GM12873 (cell line): ENCODE measurements around the gene PDE4D.

Experiments used
- TF ChIP-seq, protein P1 (sequence below): IDR thresholded peaks from 2 replicates; pipeline ENCODE4 v1.5.1; 2012; ENCODE audit warnings: low read depth, mild to moderate bottlenecking, moderate library complexity, low read length, control low read depth; ENCODE audit not compliant: insufficient read depth; ENCODE audit errors: missing control alignments

The PDE4D gene

DNA sequence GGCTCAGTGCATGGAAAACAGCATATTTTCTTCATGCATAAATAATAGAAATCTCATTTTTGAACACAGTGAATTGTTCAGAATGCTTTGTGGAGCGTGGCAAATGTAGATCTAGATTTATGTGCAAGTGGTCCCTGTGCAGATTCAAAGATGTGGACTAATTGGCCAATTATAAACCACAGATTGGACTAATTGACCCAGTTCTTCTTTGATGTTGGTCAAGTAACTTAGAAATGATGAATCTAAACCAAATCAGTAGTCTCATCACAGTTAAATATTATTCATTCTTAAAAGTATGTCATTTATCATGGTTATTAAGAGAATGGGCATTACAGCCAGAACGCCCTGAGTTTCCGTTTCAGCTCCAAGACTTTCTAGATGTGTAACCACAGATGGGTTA, 11.7 kb upstream of the PDE4D start:
- TF ChIP-seq, protein P1, sequence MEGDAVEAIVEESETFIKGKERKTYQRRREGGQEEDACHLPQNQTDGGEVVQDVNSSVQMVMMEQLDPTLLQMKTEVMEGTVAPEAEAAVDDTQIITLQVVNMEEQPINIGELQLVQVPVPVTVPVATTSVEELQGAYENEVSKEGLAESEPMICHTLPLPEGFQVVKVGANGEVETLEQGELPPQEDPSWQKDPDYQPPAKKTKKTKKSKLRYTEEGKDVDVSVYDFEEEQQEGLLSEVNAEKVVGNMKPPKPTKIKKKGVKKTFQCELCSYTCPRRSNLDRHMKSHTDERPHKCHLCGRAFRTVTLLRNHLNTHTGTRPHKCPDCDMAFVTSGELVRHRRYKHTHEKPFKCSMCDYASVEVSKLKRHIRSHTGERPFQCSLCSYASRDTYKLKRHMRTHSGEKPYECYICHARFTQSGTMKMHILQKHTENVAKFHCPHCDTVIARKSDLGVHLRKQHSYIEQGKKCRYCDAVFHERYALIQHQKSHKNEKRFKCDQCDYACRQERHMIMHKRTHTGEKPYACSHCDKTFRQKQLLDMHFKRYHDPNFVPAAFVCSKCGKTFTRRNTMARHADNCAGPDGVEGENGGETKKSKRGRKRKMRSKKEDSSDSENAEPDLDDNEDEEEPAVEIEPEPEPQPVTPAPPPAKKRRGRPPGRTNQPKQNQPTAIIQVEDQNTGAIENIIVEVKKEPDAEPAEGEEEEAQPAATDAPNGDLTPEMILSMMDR = no peak

- TF ChIP-seq, protein P1 = no peak
Observed at GRCh38 chr5:59897075-59897474, 3.5 kb upstream of the PDE4D start.

DNA sequence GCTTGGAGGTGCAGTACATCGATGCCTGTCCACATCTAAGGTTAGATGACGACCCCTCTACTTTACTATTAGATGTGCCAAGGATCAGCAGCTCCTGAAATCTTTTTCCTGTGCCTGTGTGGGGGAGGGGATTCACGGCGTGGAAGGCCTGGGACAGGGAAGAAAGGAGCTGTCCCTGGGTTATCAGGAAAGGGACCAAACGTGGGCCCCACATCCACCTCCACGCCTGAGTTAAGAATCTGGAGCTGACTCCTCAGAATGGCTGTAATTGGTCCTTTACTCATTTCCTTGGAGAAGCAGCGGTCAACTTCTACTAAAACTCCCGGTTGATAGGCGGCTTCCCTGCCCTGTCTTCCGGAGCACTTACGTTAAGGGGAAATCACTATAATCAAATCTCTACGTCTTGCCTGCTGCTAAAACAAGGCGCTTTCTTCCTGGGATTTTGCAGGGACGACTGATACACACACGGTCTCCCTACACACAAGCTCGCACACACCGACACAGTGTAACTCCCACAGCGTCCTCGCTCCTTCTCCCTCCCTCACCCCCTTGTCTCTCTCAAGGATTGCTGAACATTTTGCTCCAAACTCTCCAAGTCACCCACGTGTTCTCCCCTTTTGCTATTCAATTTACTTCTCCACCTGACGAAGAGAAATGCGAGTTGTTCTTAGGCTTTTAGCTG, 1.4 kb downstream of the PDE4D start:
- TF ChIP-seq, protein P1 = no peak

DNA sequence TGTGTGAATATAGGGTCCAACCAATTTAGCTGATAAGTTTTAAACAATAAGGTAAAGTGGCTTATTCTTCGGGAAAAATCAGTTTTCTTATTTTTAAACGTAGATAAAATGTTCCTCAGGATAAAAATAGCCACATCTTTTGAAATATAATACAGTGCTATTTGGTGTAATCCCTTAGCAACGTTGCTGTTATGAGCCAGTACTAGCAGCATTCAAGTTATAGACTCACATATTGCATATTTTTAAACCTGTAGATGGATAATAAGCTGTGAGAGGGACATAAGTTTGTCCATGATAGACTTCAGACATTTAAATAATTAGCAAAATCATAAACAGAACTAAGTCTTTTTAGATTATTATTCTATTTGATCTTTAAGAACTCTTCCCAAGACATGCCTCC, 6.3 kb downstream of the PDE4D start:
- TF ChIP-seq, protein P1 = no peak

- TF ChIP-seq, protein P1 = no peak
Observed at GRCh38 chr5:59874675-59875074, 18.9 kb downstream of the PDE4D start.

GRCh38 chr5:59873113-59873512, 20.4 kb downstream of the PDE4D start:
- TF ChIP-seq, protein P1 = no peak

GRCh38 chr5:59866661-59867060, 26.9 kb downstream of the PDE4D start:
- TF ChIP-seq, protein P1 = no peak

DNA sequence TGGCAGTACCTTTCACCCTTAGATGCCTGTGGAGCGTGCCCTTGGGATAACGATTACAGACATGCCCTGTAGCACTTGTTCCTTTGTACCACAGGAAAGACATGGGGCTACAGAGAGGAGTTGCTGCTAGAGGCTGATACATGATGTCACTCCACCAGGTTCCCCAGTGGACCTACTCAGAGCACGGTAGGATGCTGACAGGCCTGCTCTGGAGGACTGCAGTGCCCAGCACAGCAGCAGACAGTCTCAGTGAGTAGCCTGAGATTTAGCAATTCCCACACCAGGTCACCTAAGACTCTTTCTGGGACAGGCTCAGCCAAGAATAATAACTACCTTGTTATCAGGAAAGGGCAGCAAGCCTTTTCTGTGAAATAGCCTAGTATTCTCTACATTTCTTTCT, 28.8 kb downstream of the PDE4D start:
- TF ChIP-seq, protein P1 = no peak
